Urothelium cell line (cell line): Measurements from ENCODE around the gene DBX1.
A peak's percentile ranks its signal among the peaks of the same experiment; 100 is the strongest.

Experiments used
- DNase-seq: peaks from one replicate; pipeline ENCODE4 v3.0.0; 2011; ENCODE audit warnings: low spot score, mixed read lengths
- FAIRE-seq: peaks from 2 replicates; lab custom pipeline; 2011; peaks lifted over from hg19 to GRCh38; lab: Jason Lieb, UNC

The DBX1 gene

GRCh38 chr11:20126724-20127123 lies 33.6 kb downstream of the DBX1 start:
- DNase-seq (no peak), FAIRE-seq (no peak)

GRCh38 chr11:20125927-20126326 lies 34.3 kb downstream of the DBX1 start:
- DNase-seq (peak; percentile 81), FAIRE-seq (no peak)

GRCh38 chr11:20122131-20122530 lies 38.1 kb downstream of the DBX1 start:
- FAIRE-seq, result no peak
- no peak for DNase-seq

GRCh38 chr11:20120134-20120925 lies 39.9 kb downstream of the DBX1 start:
- FAIRE-seq (no peak), DNase-seq (no peak)

GRCh38 chr11:20119315-20119714 lies 41.0 kb downstream of the DBX1 start:
- FAIRE-seq, result no peak
- no peak for DNase-seq

GRCh38 chr11:20118209-20118608 lies 42.1 kb downstream of the DBX1 start:
- FAIRE-seq (no peak), DNase-seq (no peak)

- no peak for FAIRE-seq
- no peak for DNase-seq
Observed at GRCh38 chr11:20117291-20117690, 43.0 kb downstream of the DBX1 start.

GRCh38 chr11:20116825-20117224 lies 43.5 kb downstream of the DBX1 start:
- no peak for FAIRE-seq
- DNase-seq, result no peak

GRCh38 chr11:20114588-20114987 lies 45.7 kb downstream of the DBX1 start:
- no peak for DNase-seq

GRCh38 chr11:20113149-20113438 lies 47.2 kb downstream of the DBX1 start:
- DNase-seq, result no peak
- no peak for FAIRE-seq

More at GRCh38 chr11:20114588-20114987, 45.7 kb downstream of the DBX1 start:
- no peak for FAIRE-seq

GRCh38 chr11:20112291-20113148 lies 47.8 kb downstream of the DBX1 start:
- DNase-seq (peak; percentile 92), FAIRE-seq (peak; percentile 82)

- FAIRE-seq (no peak), DNase-seq (no peak)
Observed at GRCh38 chr11:20111871-20112270, 48.4 kb downstream of the DBX1 start.

GRCh38 chr11:20110908-20111669 lies 49.2 kb downstream of the DBX1 start:
- DNase-seq, result peak; percentile 77
- no peak for FAIRE-seq

GRCh38 chr11:20109731-20110445 lies 50.4 kb downstream of the DBX1 start:
- FAIRE-seq, result no peak

More at GRCh38 chr11:20109731-20110445, 50.4 kb downstream of the DBX1 start:
- DNase-seq, result no peak
